GM12878 (cell line): ENCODE data around the gene TMC2. TPM values are rescaled to one million over a fixed set of nuclear protein-coding genes. Genes with fewer than 3 reads are reported as not detected.

Source experiments
- ATAC-seq: fragments of 200-7000 bp; cut with Tn5 transposase; 3 replicates; pipeline ENCODE4 v1.9.1; 2020; ENCODE audit warnings: mild to moderate bottlenecking, moderate library complexity
- BruUV-seq: library from RNA; stranded (reverse); fragments of 400-500 nt; replicated peaks from 2 replicates; lab custom pipeline; 2021; lab: Mats Ljungman, UMichigan
- CTCF ChIA-PET: fragments of 300-600 bp; sonication (Branson Sonifier 250); formaldehyde crosslinking; extraction: SDS; loops from one replicate; lab custom pipeline; 2021; ENCODE audit warnings: inconsistent platforms; lab: Yijun Ruan, JAX
- POLR2A ChIA-PET: fragments of 350-600 bp; formaldehyde crosslinking; extraction: SDS; loops from one replicate; lab custom pipeline; 2021; ENCODE audit warnings: inconsistent platforms; lab: Charles Lee
- RAD21 ChIA-PET: fragments of 300-600 bp; sonication (Branson Sonifier 250); formaldehyde crosslinking; loops from one replicate; lab custom pipeline; 2023; ENCODE audit warnings: antibody characterized with exemption; ENCODE audit not compliant: unreplicated experiment; lab: Charles Lee
- SMC1A ChIA-PET: fragments of 300-600 bp; sonication (Branson Sonifier 250); formaldehyde crosslinking; loops from one replicate; lab custom pipeline; 2023; ENCODE audit not compliant: unreplicated experiment, uncharacterized antibody; lab: Charles Lee
- DNase-seq: peaks from one replicate; pipeline ENCODE4 v3.0.0-alpha.2; 2011; ENCODE audit warnings: low read depth, low spot score
- FAIRE-seq: peaks from 3 replicates; lab custom pipeline; 2011; peaks lifted over from hg19 to GRCh38; lab: Jason Lieb, UNC
- H2AFZ ChIP-seq: 2 replicates; pipeline ENCODE4 v1.6.0; 2011; ENCODE audit warnings: low read depth, low read length, control low read depth; ENCODE audit not compliant: control insufficient read depth
- H3K27ac ChIP-seq: 2 replicates; pipeline ENCODE4 v1.5.1; 2011; ENCODE audit warnings: control low read depth; ENCODE audit not compliant: control insufficient read depth, insufficient read depth
- H3K27me3 ChIP-seq, 2 experiments: replicated peaks in 1 of 2; 2 replicates each; pipeline versions ENCODE4 v1.6.0 to v1.6.1; 2011; ENCODE audit warnings: low read length in 1 of 2; ENCODE audit not compliant: control insufficient read depth in 2 of 2, insufficient read depth in 2 of 2
- H3K36me3 ChIP-seq, 2 experiments: 2 replicates each; pipeline ENCODE4 v1.5.1; 2011; ENCODE audit warnings: low read length in 1 of 2; ENCODE audit not compliant: control insufficient read depth in 2 of 2, insufficient read depth in 2 of 2
- H3K4me1 ChIP-seq: 2 replicates; pipeline ENCODE4 v1.6.1; 2011; ENCODE audit warnings: mild to moderate bottlenecking, low read length, moderate library complexity, mixed read lengths; ENCODE audit not compliant: control insufficient read depth, insufficient read depth
- H3K4me2 ChIP-seq: 2 replicates; pipeline ENCODE4 v1.6.0; 2011; ENCODE audit warnings: control low read depth; ENCODE audit not compliant: control insufficient read depth, insufficient read depth
- H3K4me3 ChIP-seq: fragments of 200-600 bp; sonication (generic); 2 replicates; pipeline ENCODE4 v1.5.1; 2016
- H3K79me2 ChIP-seq: 2 replicates; pipeline ENCODE4 v1.6.0; 2011; ENCODE audit warnings: low read length; ENCODE audit not compliant: control insufficient read depth, insufficient read depth
- H3K9ac ChIP-seq: 2 replicates; pipeline ENCODE4 v1.8.0; 2011; ENCODE audit warnings: low read length, control low read depth, mixed read lengths; ENCODE audit not compliant: control insufficient read depth, insufficient read depth
- H3K9me3 ChIP-seq: replicated peaks from 3 replicates; pipeline ENCODE4 v1.5.1; 2011; ENCODE audit warnings: mild to moderate bottlenecking, low read length; ENCODE audit not compliant: control insufficient read depth, insufficient read depth
- H4K20me1 ChIP-seq: 2 replicates; pipeline ENCODE4 v1.6.0; 2011; ENCODE audit not compliant: control insufficient read depth, insufficient read depth
- BCL11A ChIP-seq: IDR thresholded peaks from 2 replicates; pipeline ENCODE4 v1.6.1; 2011; ENCODE audit warnings: low read depth, low read length
- BRCA1 ChIP-seq: IDR thresholded peaks from 2 replicates; pipeline ENCODE4 v1.6.1; 2011; ENCODE audit warnings: low read depth, low read length, improper control_type of control experiment
- CBX3 ChIP-seq: fragments of 200-600 bp; sonication (generic); IDR thresholded peaks from 2 replicates; pipeline ENCODE4 v1.6.1; 2016; ENCODE audit warnings: low read depth, borderline replicate concordance
- ETV6 ChIP-seq, 2 experiments: fragments of 450-650 bp in 1 of 2; IDR thresholded peaks in 1 of 2; conservative IDR thresholded peaks in 1 of 2; 2 replicates each; pipeline ENCODE4 v1.6.1; 2014; ENCODE audit warnings: antibody characterized with exemption in 1 of 2, borderline replicate concordance in 1 of 2, low read depth in 1 of 2, mild to moderate bottlenecking in 1 of 2, moderate library complexity in 1 of 2
- HDAC6 ChIP-seq: fragments of 200-600 bp; sonication (generic); IDR thresholded peaks from one replicate; pipeline ENCODE4 v1.8.0; 2017; ENCODE audit warnings: antibody characterized with exemption; ENCODE audit not compliant: unreplicated experiment
- JUNB ChIP-seq: IDR thresholded peaks from 2 replicates; pipeline ENCODE4 v1.6.1; 2016; ENCODE audit warnings: antibody characterized with exemption, mild to moderate bottlenecking
- MTA2 ChIP-seq: fragments of 450-650 bp; IDR thresholded peaks from 2 replicates; pipeline ENCODE4 v1.6.1; 2016; ENCODE audit warnings: low read depth, mild to moderate bottlenecking, moderate library complexity
- NBN ChIP-seq: fragments of 450-650 bp; IDR thresholded peaks from 2 replicates; pipeline ENCODE4 v1.6.1; 2016
- NFIC ChIP-seq: IDR thresholded peaks from 2 replicates; pipeline ENCODE4 v1.6.1; 2012; ENCODE audit warnings: low read depth, mild to moderate bottlenecking, inconsistent platforms, low read length, moderate library complexity
- NFYA ChIP-seq: IDR thresholded peaks from 2 replicates; pipeline ENCODE4 v1.6.1; 2011; ENCODE audit warnings: low read depth, mild to moderate bottlenecking, low read length, improper control_type of control experiment, borderline replicate concordance
- NR2F1 ChIP-seq: fragments of 450-650 bp; conservative IDR thresholded peaks from 2 replicates; pipeline ENCODE4 v1.6.1; 2017; ENCODE audit warnings: mild to moderate bottlenecking
- PAX5 ChIP-seq: IDR thresholded peaks from 2 replicates; pipeline ENCODE4 v1.6.1; 2011; ENCODE audit warnings: low read depth, low read length, borderline replicate concordance
- POLR2A ChIP-seq: IDR thresholded peaks from 2 replicates; pipeline ENCODE4 v1.6.1; 2011; ENCODE audit warnings: low read depth, mild to moderate bottlenecking, low read length
- POLR2AphosphoS5 ChIP-seq: IDR thresholded peaks from 2 replicates; pipeline ENCODE4 v1.6.1; 2011; ENCODE audit warnings: mild to moderate bottlenecking, low read length, inconsistent platforms
- PRDM15 ChIP-seq: fragments of 450-650 bp; formaldehyde crosslinking; IDR thresholded peaks from 2 replicates; pipeline ENCODE4 v1.4.0; 2020; ENCODE audit warnings: mild to moderate bottlenecking, moderate library complexity
- RAD51 ChIP-seq: fragments of 450-650 bp; IDR thresholded peaks from 2 replicates; pipeline ENCODE4 v1.6.1; 2016; ENCODE audit warnings: moderate library complexity, mild to moderate bottlenecking, inconsistent platforms
- RUNX3 ChIP-seq: IDR thresholded peaks from 2 replicates; pipeline ENCODE4 v1.6.1; 2012; ENCODE audit warnings: low read length, inconsistent platforms
- SMAD5 ChIP-seq: IDR thresholded peaks from 2 replicates; pipeline ENCODE4 v1.6.1; 2016; ENCODE audit warnings: antibody characterized with exemption, low read depth
- SP1 ChIP-seq: IDR thresholded peaks from one replicate; pipeline ENCODE4 v1.6.1; 2011; ENCODE audit warnings: low read depth, low read length
- SRF ChIP-seq, 2 experiments: IDR thresholded peaks; 2 replicates each; pipeline ENCODE4 v1.6.1; 2011; ENCODE audit warnings: low read depth in 2 of 2, low read length in 2 of 2, mild to moderate bottlenecking in 1 of 2, moderate library complexity in 1 of 2
- TCF12 ChIP-seq: IDR thresholded peaks from 2 replicates; pipeline ENCODE4 v1.6.1; 2011; ENCODE audit warnings: low read depth, mild to moderate bottlenecking, low read length
- ZNF384 ChIP-seq: IDR thresholded peaks from 2 replicates; pipeline ENCODE4 v1.6.1; 2012; ENCODE audit warnings: low read depth, mild to moderate bottlenecking, low read length, improper control_type of control experiment, borderline replicate concordance
- WGBS: methylation state at CpG from one replicate; pipeline ENCODE4 v1.1.6; 2016; ENCODE audit warnings: low lambda C conversion rate; ENCODE audit not compliant: insufficient replicate concordance, insufficient coverage; ENCODE audit errors: missing lambda C conversion rate; 5-methylcytosine and 5-hydroxymethylcytosine counted together
- in situ Hi-C: fragments of 300-500 bp; cut with MboI; formaldehyde crosslinking; loops from 9 replicates; pipeline ENCODE4 v1.14.3; 2018; ENCODE audit warnings: mixed read lengths
- intact Hi-C: fragments of 100-400 bp; cut with micrococcal nuclease; formaldehyde crosslinking; loops from one replicate; pipeline ENCODE4 v1.14.2; 2022; ENCODE audit not compliant: unreplicated experiment
- polyA plus RNA-seq, 11 experiments: library from polyadenylated mRNA; depleted of rRNA in 4 of 11; unstranded in 6 of 11; stranded (reverse) in 5 of 11; fragments of >200 nt; fragmentation: Nextera tagmentation in 4 of 11; fragmentation: Illumina TruSeq in 1 of 11; extraction: Ambion mirVana in 4 of 11; extraction: Trizol in 1 of 11; gene quantifications; 1 replicate in 1 of 11; 2 replicates in 10 of 11; pipeline versions ENCODE4 v1.2.1 to v1.2.3, GENCODE V29; 2011 to 2016; ENCODE audit warnings: inconsistent platforms in 2 of 11, missing spikeins in 2 of 11, low read depth in 1 of 11
- total RNA-seq, 4 experiments: library from RNA; depleted of rRNA in 3 of 4; stranded (reverse); fragments of >200 nt in 3 of 4; fragmentation: Illumina TruSeq in 1 of 4; extraction: Trizol in 1 of 4; gene quantifications; 2 replicates each; pipeline versions ENCODE4 v1.2.1 to v1.2.3, GENCODE V29; 2013 to 2021

Gene TMC2
- total and polyA plus RNA-seq, 10 of the 15 experiments (the other 5 are each of a cell fraction or from before 2014, with no cell fraction given), result 0.08 TPM; not detected in 9

- BruUV-seq, result TSS peak; percentile 92
- Histone ChIP-seq H4K20me1 (peaks cover 15% of the 10 kb centered on the region), H3K9me3 (no peaks in the 10 kb centered on the region), H3K4me1 (peaks cover 13% of the 10 kb centered on the region), H2AFZ (peak within 1 kb of the TSS; percentile 90), H3K4me3 (peak within 1 kb of the TSS; percentile 95), H3K79me2 (peaks cover 52% of the 10 kb centered on the region), H3K4me2 (peak within 1 kb of the TSS; percentile 95), H3K9ac (peak within 1 kb of the TSS; percentile 95), H3K27me3 (no peaks in the 10 kb centered on the region), H3K36me3 (peaks cover 23 to 24% of the 10 kb centered on the region in 2 experiments), H3K27ac (peak within 1 kb of the TSS; percentile 84)
- FAIRE-seq (no peak), ATAC-seq (peak; percentile 94), DNase-seq (peak; percentile 45)
- intact Hi-C loops, result loop anchor here (2.0 to 5.0 kb wide), 2 partner anchors 127 to 180 kb away; partner anchors contain the start of gene SNRPB
- ChIA-PET CTCF (interaction anchor here (0.8 to 2.4 kb wide), 7 partner anchors 12 to 261 kb away, joined by 3 to 13 read pairs (median 4); partner anchors contain the start of gene IDH3B), RAD21 (interaction anchor here (1.8 kb wide), 2 partner anchors 12 to 349 kb away, joined by 3 to 4 read pairs; partner anchors contain the start of gene IDH3B), SMC1A (interaction anchor here (0.8 to 4.9 kb wide), 6 partner anchors 13 to 182 kb away, joined by 3 to 25 read pairs (median 3); partner anchors contain the start of genes IDH3B and SNRPB), POLR2A (interaction anchor here (0.5 to 5.6 kb wide), 8 partner anchors 12 to 1255 kb away, joined by 3 to 47 read pairs (median 4); partner anchors contain the start of genes IDH3B, SNRPB and VPS16)
- in situ Hi-C loops, result no loop called here
- WGBS, result under 1% methylated on average over 76 of the region's 101 CpGs
- TF ChIP-seq SMAD5 (peak; percentile 97), ETV6 (conservative IDR thresholded peaks at IDR 0.05 in 1 of 2, IDR thresholded peaks at IDR 0.05 in 1 of 2; ENCODE audit: borderline replicate concordance in 1 of 2, low read depth in 1 of 2) (no peak; a peak in 1 of 4 replicates), JUNB (no peak), RUNX3 (peak; percentile 51), PAX5 (no peak), NFYA (no peak), NFIC (no peak; the same call in 1 of the 2 replicates), POLR2A (peak; percentile 100), PRDM15 (no peak), POLR2AphosphoS5 (peak; percentile 98), CBX3 (no peak), BCL11A (no peak), NBN (peak; percentile 71; the same call in 1 of the 2 replicates), BRCA1 (no peak), MTA2 (no peak), RAD51 (peak; percentile 78; the same call in 1 of the 2 replicates), SP1 (peak; percentile 36), TCF12 (peak; percentile 65), SRF (IDR thresholded peaks at IDR 0.05; ENCODE audit: low read depth in 2 of 2, low read length in 2 of 2) (no peak), NR2F1 (peak; percentile 54; the same call in 1 of the 2 replicates), HDAC6 (peak; percentile 74), ZNF384 (no peak)
Observed at GRCh38 chr20:2651772-2652723, 115.7 kb downstream of the TMC2 start, which contains the start of gene NOP56. NOP56 (plus strand) TSS chr20:2652632; CDS start chr20:2652661, 29 bp downstream.
